Esophagus mucosa (tissue), 1 donor: ENCODE results near the gene PARD6B. TPM values are rescaled to one million over a fixed set of nuclear protein-coding genes. Genes with fewer than 3 reads are reported as not detected.
"Not testable (repeated sequence)": the region's sequence is repeated elsewhere in the genome, so short reads cannot be mapped to it uniquely, and the experiment has no call there.

Experiments
- ATAC-seq: fragments of 200-7000 bp; cut with Tn5 transposase; one replicate; pipeline ENCODE4 v1.9.1; 2020
- total RNA-seq: library from RNA; stranded (reverse); gene quantifications from one replicate; pipeline ENCODE4 v1.2.4, GENCODE V29; 2023
- donor health status: DM: yes; HTN: yes; CAD: no.

Gene PARD6B
- total RNA-seq, 1 donor from 2014 or later = 6.5 TPM

- ATAC-seq = no peak
Observed at GRCh38 chr20:50704514-50704913, 26.9 kb upstream of the PARD6B start.

GRCh38 chr20:50704971-50705370, 26.4 kb upstream of the PARD6B start:
- ATAC-seq = no peak

- no peak for ATAC-seq
Observed at GRCh38 chr20:50708845-50709635, 22.3 kb upstream of the PARD6B start.

GRCh38 chr20:50709636-50709973, 21.8 kb upstream of the PARD6B start:
- no peak for ATAC-seq

GRCh38 chr20:50710492-50711063, 20.8 kb upstream of the PARD6B start:
- ATAC-seq = peak; percentile 52

GRCh38 chr20:50711113-50711825, 20.1 kb upstream of the PARD6B start:
- no peak for ATAC-seq

- ATAC-seq = peak; percentile 20
Observed at GRCh38 chr20:50712771-50713656, 18.4 kb upstream of the PARD6B start.

- ATAC-seq = no peak
Observed at GRCh38 chr20:50713657-50714101, 17.7 kb upstream of the PARD6B start.

- not testable (repeated sequence) for ATAC-seq
Observed at GRCh38 chr20:50714426-50714825, 17.0 kb upstream of the PARD6B start.

- peak; percentile 31 for ATAC-seq
Observed at GRCh38 chr20:50715694-50716093, 15.7 kb upstream of the PARD6B start.

GRCh38 chr20:50716518-50716917, 14.9 kb upstream of the PARD6B start:
- ATAC-seq = no peak

- no peak for ATAC-seq
Observed at GRCh38 chr20:50717312-50717711, 14.1 kb upstream of the PARD6B start.

GRCh38 chr20:50717974-50718761, 13.2 kb upstream of the PARD6B start:
- no peak for ATAC-seq

- ATAC-seq = no peak
Observed at GRCh38 chr20:50719328-50719727, 12.1 kb upstream of the PARD6B start.

- ATAC-seq = no peak
Observed at GRCh38 chr20:50720026-50720425, 11.4 kb upstream of the PARD6B start.

GRCh38 chr20:50720582-50720981, 10.8 kb upstream of the PARD6B start:
- ATAC-seq = no peak

- no peak for ATAC-seq
Observed at GRCh38 chr20:50721881-50722281, 9.5 kb upstream of the PARD6B start.

GRCh38 chr20:50722424-50723155, 8.8 kb upstream of the PARD6B start:
- ATAC-seq = no peak

- no peak for ATAC-seq
Observed at GRCh38 chr20:50723672-50724071, 7.7 kb upstream of the PARD6B start.

GRCh38 chr20:50724112-50724725, 7.2 kb upstream of the PARD6B start:
- ATAC-seq = no peak
